ENCODE results near the gene OR2T33. TPM values are rescaled to one million over a fixed set of nuclear protein-coding genes. Genes with fewer than 3 reads are reported as not detected.
"Not testable (repeated sequence)": the region's sequence is repeated elsewhere in the genome, so short reads cannot be mapped to it uniquely, and the experiment has no call there.

The OR2T33 gene
- polyA plus RNA-seq, 1 of the 3 experiments (the other 2 are of a cell fraction): 0.07 TPM

DNA sequence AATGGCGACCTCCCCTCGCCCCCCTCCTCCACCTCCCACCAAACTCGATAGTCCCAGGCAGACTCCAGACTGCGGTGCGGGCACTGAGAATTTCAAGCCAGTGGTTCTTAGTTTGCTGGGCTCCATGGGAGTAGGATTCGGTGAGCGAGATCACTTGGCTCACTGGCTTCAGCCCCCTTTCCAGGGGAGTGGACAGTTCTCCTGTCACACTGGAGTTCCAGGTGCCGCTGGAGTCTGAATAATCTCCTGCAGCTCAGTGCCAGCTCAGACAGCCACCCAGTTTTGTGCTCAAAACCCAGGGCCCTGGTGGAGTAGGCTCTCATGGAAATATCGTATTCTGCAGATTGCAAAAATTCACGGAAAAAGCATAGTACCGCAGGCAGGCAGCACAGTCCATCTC lies 39.0 kb upstream of the OR2T33 start:
- H4K20me1 ChIP-seq (ENCODE audit: insufficient read depth): no peaks in the 10 kb centered on the region
- H2AFZ ChIP-seq (ENCODE audit: low read depth): no peak overlapping the region
- H3K27ac ChIP-seq (ENCODE audit: low read depth in 2 of 2, low read length in 1 of 2): no peak overlapping the region
- no peaks in the 10 kb centered on the region for H3K27me3 ChIP-seq (ENCODE audit: insufficient read depth)
- no peak for DNase-seq
- no peak for TF ChIP-seq REST (IDR thresholded peaks at IDR 0.05; ENCODE audit: low read depth, low read length)
- no peak for TF ChIP-seq FOXJ3 (CRISPR knock-in tag; IDR thresholded peaks at IDR 0.05)
- TF ChIP-seq, protein P1, sequence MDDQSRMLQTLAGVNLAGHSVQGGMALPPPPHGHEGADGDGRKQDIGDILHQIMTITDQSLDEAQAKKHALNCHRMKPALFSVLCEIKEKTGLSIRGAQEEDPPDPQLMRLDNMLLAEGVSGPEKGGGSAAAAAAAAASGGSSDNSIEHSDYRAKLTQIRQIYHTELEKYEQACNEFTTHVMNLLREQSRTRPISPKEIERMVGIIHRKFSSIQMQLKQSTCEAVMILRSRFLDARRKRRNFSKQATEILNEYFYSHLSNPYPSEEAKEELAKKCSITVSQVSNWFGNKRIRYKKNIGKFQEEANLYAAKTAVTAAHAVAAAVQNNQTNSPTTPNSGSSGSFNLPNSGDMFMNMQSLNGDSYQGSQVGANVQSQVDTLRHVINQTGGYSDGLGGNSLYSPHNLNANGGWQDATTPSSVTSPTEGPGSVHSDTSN (IDR thresholded peaks at IDR 0.05): no peak
- TF ChIP-seq RAD21 (IDR thresholded peaks at IDR 0.05; ENCODE audit: low read length): no peak
- no peak for TF ChIP-seq NFIC (IDR thresholded peaks at IDR 0.05; ENCODE audit: borderline replicate concordance)
- TF ChIP-seq, protein P2, sequence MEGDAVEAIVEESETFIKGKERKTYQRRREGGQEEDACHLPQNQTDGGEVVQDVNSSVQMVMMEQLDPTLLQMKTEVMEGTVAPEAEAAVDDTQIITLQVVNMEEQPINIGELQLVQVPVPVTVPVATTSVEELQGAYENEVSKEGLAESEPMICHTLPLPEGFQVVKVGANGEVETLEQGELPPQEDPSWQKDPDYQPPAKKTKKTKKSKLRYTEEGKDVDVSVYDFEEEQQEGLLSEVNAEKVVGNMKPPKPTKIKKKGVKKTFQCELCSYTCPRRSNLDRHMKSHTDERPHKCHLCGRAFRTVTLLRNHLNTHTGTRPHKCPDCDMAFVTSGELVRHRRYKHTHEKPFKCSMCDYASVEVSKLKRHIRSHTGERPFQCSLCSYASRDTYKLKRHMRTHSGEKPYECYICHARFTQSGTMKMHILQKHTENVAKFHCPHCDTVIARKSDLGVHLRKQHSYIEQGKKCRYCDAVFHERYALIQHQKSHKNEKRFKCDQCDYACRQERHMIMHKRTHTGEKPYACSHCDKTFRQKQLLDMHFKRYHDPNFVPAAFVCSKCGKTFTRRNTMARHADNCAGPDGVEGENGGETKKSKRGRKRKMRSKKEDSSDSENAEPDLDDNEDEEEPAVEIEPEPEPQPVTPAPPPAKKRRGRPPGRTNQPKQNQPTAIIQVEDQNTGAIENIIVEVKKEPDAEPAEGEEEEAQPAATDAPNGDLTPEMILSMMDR (IDR thresholded peaks at IDR 0.05): no peak
- no peak for TF ChIP-seq YY1 (IDR thresholded peaks at IDR 0.05; ENCODE audit: low read depth)
- no peak for TF ChIP-seq TEAD4 (IDR thresholded peaks at IDR 0.05; ENCODE audit: borderline replicate concordance, insufficient read depth)
- TF ChIP-seq SMC3 (IDR thresholded peaks at IDR 0.05; ENCODE audit: low read depth, low read length): no peak
- TF ChIP-seq, protein P3, sequence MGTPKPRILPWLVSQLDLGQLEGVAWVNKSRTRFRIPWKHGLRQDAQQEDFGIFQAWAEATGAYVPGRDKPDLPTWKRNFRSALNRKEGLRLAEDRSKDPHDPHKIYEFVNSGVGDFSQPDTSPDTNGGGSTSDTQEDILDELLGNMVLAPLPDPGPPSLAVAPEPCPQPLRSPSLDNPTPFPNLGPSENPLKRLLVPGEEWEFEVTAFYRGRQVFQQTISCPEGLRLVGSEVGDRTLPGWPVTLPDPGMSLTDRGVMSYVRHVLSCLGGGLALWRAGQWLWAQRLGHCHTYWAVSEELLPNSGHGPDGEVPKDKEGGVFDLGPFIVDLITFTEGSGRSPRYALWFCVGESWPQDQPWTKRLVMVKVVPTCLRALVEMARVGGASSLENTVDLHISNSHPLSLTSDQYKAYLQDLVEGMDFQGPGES (IDR thresholded peaks at IDR 0.05; ENCODE audit: low read depth, low read length): no peak
- H3K4me3 ChIP-seq (ENCODE audit: low read depth in 2 of 2, low read length in 1 of 2): no peak overlapping the region
- POLR2A ChIA-PET: no interaction called here
- no peaks in the 10 kb centered on the region for H3K9me2 ChIP-seq
- WGBS (ENCODE audit: low lambda C conversion rate): 0% methylated on average over 9 of the region's 11 CpGs
- no peaks in the 10 kb centered on the region for H3K79me2 ChIP-seq (ENCODE audit: insufficient read depth)
- no peaks in the 10 kb centered on the region for H3K36me3 ChIP-seq (replicated peaks in 1 of 2; ENCODE audit: control insufficient read depth in 1 of 2, insufficient read depth in 2 of 2, low read length in 1 of 2)
- H3K4me1 ChIP-seq (ENCODE audit: control insufficient read depth in 1 of 2, insufficient read depth in 2 of 2, low read depth in 1 of 2, low read length in 1 of 2): no peaks in the 10 kb centered on the region
- no peak overlapping the region for H3K9ac ChIP-seq
- H3K9me3 ChIP-seq: no peaks in the 10 kb centered on the region
- no peak overlapping the region for H3K4me2 ChIP-seq
- CTCF ChIA-PET: interaction anchor here (1.0 kb wide), 1 partner anchor 14 kb away, joined by 3 read pairs; the partner anchor contains the start of gene OR2T12
- H3F3A ChIP-seq (replicated peaks; ENCODE audit: insufficient read depth): no peaks in the 10 kb centered on the region

DNA sequence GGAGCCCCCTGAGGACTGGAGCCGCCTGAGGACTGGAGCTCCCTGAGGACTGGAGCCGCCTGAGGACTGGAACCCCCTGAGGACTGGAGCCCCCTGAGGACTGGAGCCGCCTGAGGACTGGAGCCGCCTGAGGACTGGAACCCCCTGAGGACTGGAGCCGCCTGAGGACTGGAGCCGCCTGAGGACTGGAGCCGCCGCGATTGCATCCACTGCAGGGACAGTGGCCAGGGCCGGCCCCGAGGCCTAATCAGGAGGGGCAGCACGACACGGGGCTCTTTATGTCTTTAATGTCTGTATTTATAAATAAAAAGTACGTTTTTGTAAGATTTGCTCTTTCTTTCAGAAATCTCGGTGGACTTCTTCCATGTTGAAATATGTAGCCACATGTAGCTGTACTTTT lies 29.0 kb upstream of the OR2T33 start:
- H3K36me3 ChIP-seq (replicated peaks in 1 of 2; ENCODE audit: control insufficient read depth in 1 of 2, insufficient read depth in 2 of 2, low read length in 1 of 2); H3K27ac ChIP-seq (ENCODE audit: low read depth in 2 of 2, low read length in 1 of 2); POLR2A ChIA-PET; H3K9me2 ChIP-seq; H3K9ac ChIP-seq; H3F3A ChIP-seq (replicated peaks; ENCODE audit: insufficient read depth); H4K20me1 ChIP-seq (ENCODE audit: insufficient read depth); CTCF ChIA-PET; H3K9me3 ChIP-seq; H3K79me2 ChIP-seq (ENCODE audit: insufficient read depth); H3K4me3 ChIP-seq (ENCODE audit: low read depth in 2 of 2, low read length in 1 of 2); H2AFZ ChIP-seq (ENCODE audit: low read depth); H3K27me3 ChIP-seq (ENCODE audit: insufficient read depth); H3K4me1 ChIP-seq (ENCODE audit: control insufficient read depth in 1 of 2, insufficient read depth in 2 of 2, low read depth in 1 of 2, low read length in 1 of 2); DNase-seq; H3K4me2 ChIP-seq: not testable (repeated sequence)
- WGBS (ENCODE audit: low lambda C conversion rate): 13% methylated on average over 11 of the region's 15 CpGs
